ENCODE data around the gene CFAP300. TPM values are rescaled to one million over a fixed set of nuclear protein-coding genes. Genes with fewer than 3 reads are reported as not detected.

CFAP300 gene
- total RNA-seq, 2 donors from 2014 or later, result not detected

DNA sequence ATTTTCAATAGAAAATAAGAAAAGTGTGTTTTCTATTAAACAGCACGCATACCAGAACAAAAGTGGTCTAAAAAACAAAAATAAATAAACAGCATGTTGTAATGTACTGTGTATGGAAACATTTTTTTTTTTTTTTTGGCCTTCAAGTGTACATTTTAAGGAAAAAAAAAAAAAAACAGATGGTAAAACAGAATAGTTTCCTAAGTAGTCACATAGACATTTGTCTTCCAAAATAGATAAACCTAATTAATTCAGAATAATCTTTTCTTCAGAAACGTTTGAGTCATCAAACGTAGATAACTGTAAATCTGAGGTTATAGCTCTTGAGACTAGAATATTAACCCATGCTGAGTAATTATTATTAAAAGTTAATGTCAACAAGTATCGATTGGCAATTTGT, 396 bp upstream of the CFAP300 start:
- peak overlapping the region; percentile 56 for H3K4me3 Mint-ChIP-seq

GRCh38 chr11:102050927-102051575, 3.8 kb downstream of the CFAP300 start:
- H3K27ac Mint-ChIP-seq, result no peak overlapping the region
- peaks cover 30 to 35% of the 10 kb centered on the region in 2 donors for H3K27me3 Mint-ChIP-seq
- DNase-seq (ENCODE audit: low spot score) (no peak), ATAC-seq (no peak)
- H3K4me1 Mint-ChIP-seq (ENCODE audit: low read depth in 2 of 2), result peaks cover 0 to 7% of the 10 kb centered on the region in 2 donors
- H3K4me3 Mint-ChIP-seq, result no peak overlapping the region
- H3K9me3 Mint-ChIP-seq, result no peaks in the 10 kb centered on the region
- no peaks in the 10 kb centered on the region for H3K36me3 Mint-ChIP-seq

More for the DNA sequence above, 396 bp upstream of the CFAP300 start:
- peaks cover 28 to 31% of the 10 kb centered on the region in 2 donors for H3K27me3 Mint-ChIP-seq
- H3K36me3 Mint-ChIP-seq, result no peaks in the 10 kb centered on the region
- no peaks in the 10 kb centered on the region for H3K9me3 Mint-ChIP-seq
- no peak for DNase-seq (ENCODE audit: low spot score)
- H3K27ac Mint-ChIP-seq, result no peak overlapping the region
- ATAC-seq, result no peak
- peaks cover 0 to 7% of the 10 kb centered on the region in 2 donors for H3K4me1 Mint-ChIP-seq (ENCODE audit: low read depth in 2 of 2)

GRCh38 chr11:102061276-102061675, 14.0 kb downstream of the CFAP300 start:
- no peaks in the 10 kb centered on the region for H3K4me1 Mint-ChIP-seq (ENCODE audit: low read depth in 2 of 2)
- no peak for ATAC-seq
- no peak overlapping the region for H3K4me3 Mint-ChIP-seq
- H3K36me3 Mint-ChIP-seq, result no peaks in the 10 kb centered on the region
- DNase-seq (ENCODE audit: low spot score), result no peak
- H3K27me3 Mint-ChIP-seq, result peaks cover 13 to 16% of the 10 kb centered on the region in 2 donors
- H3K27ac Mint-ChIP-seq, result no peak overlapping the region
- no peaks in the 10 kb centered on the region for H3K9me3 Mint-ChIP-seq

- no peak overlapping the region for H3K4me3 Mint-ChIP-seq
- H3K36me3 Mint-ChIP-seq, result no peaks in the 10 kb centered on the region
- no peaks in the 10 kb centered on the region for H3K4me1 Mint-ChIP-seq (ENCODE audit: low read depth in 2 of 2)
- no peak overlapping the region for H3K27ac Mint-ChIP-seq
- no peaks in the 10 kb centered on the region for H3K9me3 Mint-ChIP-seq
- peaks cover 13 to 16% of the 10 kb centered on the region in 2 donors for H3K27me3 Mint-ChIP-seq
- DNase-seq (ENCODE audit: low spot score) (no peak), ATAC-seq (no peak)
Measured at GRCh38 chr11:102062106-102062505, 14.9 kb downstream of the CFAP300 start.

- peaks cover 8 to 16% of the 10 kb centered on the region in 2 donors for H3K27me3 Mint-ChIP-seq
- H3K27ac Mint-ChIP-seq, result no peak overlapping the region
- no peaks in the 10 kb centered on the region for H3K36me3 Mint-ChIP-seq
- H3K4me1 Mint-ChIP-seq (ENCODE audit: low read depth in 2 of 2), result no peaks in the 10 kb centered on the region
- ATAC-seq, result no peak
- no peak overlapping the region for H3K4me3 Mint-ChIP-seq
- no peaks in the 10 kb centered on the region for H3K9me3 Mint-ChIP-seq
- DNase-seq (ENCODE audit: low spot score), result no peak
Measured at GRCh38 chr11:102064316-102064715, 17.1 kb downstream of the CFAP300 start.

DNA sequence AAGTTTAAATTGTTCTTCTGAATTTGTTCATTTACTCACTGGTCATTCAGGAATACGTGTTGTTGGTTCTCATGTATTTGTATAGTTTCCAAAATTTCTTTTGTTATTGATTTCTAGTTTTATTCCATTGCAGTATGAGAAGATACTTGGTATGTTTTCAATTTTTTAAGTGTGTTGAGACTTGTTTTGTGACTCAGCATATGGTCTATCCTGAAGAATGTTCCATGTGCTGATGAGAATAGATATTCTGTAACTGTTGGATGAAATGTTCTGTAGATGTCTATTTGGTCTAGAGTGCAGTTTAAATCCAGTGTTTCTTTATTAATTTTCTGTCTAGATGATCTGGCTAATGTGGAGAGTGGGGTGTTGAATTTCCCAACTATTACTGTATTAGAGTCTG, 23.5 kb downstream of the CFAP300 start:
- peaks cover 0 to under 1% of the 10 kb centered on the region in 2 donors for H3K27me3 Mint-ChIP-seq
- ATAC-seq (no peak), DNase-seq (ENCODE audit: low spot score) (no peak)
- H3K4me3 Mint-ChIP-seq, result no peak overlapping the region
- H3K27ac Mint-ChIP-seq, result no peak overlapping the region
- H3K36me3 Mint-ChIP-seq, result peaks cover 19% of the 10 kb centered on the region
- H3K4me1 Mint-ChIP-seq (ENCODE audit: low read depth in 2 of 2), result no peaks in the 10 kb centered on the region
- peaks cover 22% of the 10 kb centered on the region for H3K9me3 Mint-ChIP-seq

DNA sequence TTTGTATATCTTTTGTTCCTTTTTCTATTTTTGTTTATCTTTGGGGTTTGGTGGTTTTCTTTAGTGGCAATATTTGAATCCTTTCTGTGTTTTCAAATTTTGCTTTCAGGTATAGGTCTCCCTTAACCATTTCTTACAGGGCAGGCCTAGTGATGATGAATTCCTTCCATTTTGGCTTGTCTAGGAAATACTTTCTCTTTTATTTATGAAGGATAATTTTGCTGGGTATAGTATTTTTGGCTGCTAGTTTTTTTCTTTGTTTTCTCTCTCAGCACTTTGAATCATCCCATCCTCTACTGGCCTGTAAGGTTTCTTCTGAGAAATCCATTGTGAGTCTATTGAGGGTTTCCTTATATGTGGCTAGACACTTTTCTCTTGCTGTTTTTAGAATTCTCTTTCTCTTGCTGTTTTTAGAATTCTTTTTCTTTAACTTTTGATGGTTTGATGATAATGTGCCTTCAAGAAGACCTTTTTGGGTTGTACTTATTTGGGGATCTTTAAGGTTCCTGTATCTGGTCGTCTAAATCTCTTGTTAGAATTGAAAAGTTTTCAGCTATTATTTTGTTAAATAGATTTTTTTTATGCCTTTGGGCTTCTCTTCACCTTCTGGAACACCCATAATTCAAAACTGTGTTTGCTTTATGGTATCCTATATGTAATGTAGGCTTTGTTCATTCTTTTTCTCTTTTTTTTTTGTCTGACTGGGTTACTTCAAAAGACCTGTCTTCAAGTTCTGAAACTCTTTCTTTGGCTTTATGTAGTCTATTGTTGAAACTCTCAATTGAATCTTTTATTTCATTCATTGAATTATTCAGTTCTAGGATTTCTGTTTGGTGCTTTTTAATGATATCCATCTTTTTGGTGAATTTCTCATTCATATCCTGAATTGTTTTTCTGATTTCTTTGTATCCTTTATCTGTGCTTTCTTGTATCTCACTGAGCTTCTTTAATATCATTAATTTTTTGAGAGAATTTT, 24.5 kb downstream of the CFAP300 start:
- Mint-ChIP-seq H3K36me3 (peaks cover 19% of the 10 kb centered on the region), H3K4me3 (no peak overlapping the region), H3K27ac (no peak overlapping the region), H3K9me3 (peaks cover 22% of the 10 kb centered on the region), H3K4me1 (ENCODE audit: low read depth in 2 of 2) (no peaks in the 10 kb centered on the region), H3K27me3 (peaks cover 0 to 7% of the 10 kb centered on the region in 2 donors)
- no peak for DNase-seq (ENCODE audit: low spot score)
- ATAC-seq, result no peak

DNA sequence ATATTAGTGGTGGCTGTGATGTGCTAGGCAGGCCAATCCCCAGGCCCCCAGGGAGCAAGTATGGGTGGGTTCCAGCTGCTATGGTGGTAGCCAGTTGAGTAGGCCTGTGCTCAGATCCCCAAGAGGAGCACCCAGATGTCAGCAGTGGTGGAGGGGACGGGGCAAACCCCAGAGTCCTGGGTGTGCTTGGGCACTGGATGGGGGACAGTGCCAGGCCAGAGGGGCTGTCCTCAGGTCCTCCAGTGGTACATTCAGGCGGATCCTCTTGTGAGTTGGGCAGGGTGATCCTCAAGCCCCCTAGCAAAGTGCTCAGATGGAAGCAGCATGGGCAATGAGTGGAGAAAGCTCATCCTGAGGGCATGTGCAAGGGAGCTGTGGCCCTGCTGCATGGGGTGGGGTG, 26.0 kb downstream of the CFAP300 start:
- H3K9me3 Mint-ChIP-seq, result peaks cover 22% of the 10 kb centered on the region
- no peak overlapping the region for H3K4me3 Mint-ChIP-seq
- H3K4me1 Mint-ChIP-seq (ENCODE audit: low read depth in 2 of 2), result no peaks in the 10 kb centered on the region
- no peak overlapping the region for H3K27ac Mint-ChIP-seq
- H3K36me3 Mint-ChIP-seq, result peaks cover 19% of the 10 kb centered on the region
- H3K27me3 Mint-ChIP-seq, result peaks cover 0 to 7% of the 10 kb centered on the region in 2 donors
- no peak for DNase-seq (ENCODE audit: low spot score)
- no peak for ATAC-seq

DNA sequence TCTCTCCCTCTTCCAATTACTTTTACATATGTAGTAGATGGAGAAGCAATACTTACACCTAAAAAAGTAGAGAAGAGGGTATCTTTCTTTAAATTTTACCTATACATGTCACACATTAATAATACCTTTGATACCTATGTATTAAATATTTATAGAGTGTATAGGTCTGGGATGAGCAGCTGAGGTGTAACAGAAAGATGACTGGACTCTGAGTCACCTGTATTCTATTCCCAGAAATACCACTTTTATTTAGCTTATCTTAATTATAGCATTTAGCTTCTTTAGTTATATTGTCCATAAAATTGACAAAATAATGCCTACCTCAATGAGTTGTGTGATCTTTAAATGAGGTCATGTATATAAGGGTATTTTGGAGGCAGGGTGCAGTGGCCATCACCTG, 32.4 kb downstream of the CFAP300 start:
- no peaks in the 10 kb centered on the region for H3K36me3 Mint-ChIP-seq
- DNase-seq (ENCODE audit: low spot score), result no peak
- no peaks in the 10 kb centered on the region for H3K9me3 Mint-ChIP-seq
- no peak for ATAC-seq
- no peak overlapping the region for H3K27ac Mint-ChIP-seq
- no peaks in the 10 kb centered on the region for H3K4me1 Mint-ChIP-seq (ENCODE audit: low read depth in 2 of 2)
- H3K4me3 Mint-ChIP-seq, result no peak overlapping the region
- H3K27me3 Mint-ChIP-seq, result peaks cover 3 to 11% of the 10 kb centered on the region in 2 donors

- no peaks in the 10 kb centered on the region for H3K4me1 Mint-ChIP-seq (ENCODE audit: low read depth in 2 of 2)
- peaks cover 5 to 8% of the 10 kb centered on the region in 2 donors for H3K27me3 Mint-ChIP-seq
- ATAC-seq (no peak), DNase-seq (ENCODE audit: low spot score) (no peak)
- H3K4me3 Mint-ChIP-seq, result no peak overlapping the region
- H3K36me3 Mint-ChIP-seq, result no peaks in the 10 kb centered on the region
- H3K27ac Mint-ChIP-seq, result no peak overlapping the region
- no peaks in the 10 kb centered on the region for H3K9me3 Mint-ChIP-seq
Measured at GRCh38 chr11:102081313-102081712, 34.1 kb downstream of the CFAP300 start.

DNA sequence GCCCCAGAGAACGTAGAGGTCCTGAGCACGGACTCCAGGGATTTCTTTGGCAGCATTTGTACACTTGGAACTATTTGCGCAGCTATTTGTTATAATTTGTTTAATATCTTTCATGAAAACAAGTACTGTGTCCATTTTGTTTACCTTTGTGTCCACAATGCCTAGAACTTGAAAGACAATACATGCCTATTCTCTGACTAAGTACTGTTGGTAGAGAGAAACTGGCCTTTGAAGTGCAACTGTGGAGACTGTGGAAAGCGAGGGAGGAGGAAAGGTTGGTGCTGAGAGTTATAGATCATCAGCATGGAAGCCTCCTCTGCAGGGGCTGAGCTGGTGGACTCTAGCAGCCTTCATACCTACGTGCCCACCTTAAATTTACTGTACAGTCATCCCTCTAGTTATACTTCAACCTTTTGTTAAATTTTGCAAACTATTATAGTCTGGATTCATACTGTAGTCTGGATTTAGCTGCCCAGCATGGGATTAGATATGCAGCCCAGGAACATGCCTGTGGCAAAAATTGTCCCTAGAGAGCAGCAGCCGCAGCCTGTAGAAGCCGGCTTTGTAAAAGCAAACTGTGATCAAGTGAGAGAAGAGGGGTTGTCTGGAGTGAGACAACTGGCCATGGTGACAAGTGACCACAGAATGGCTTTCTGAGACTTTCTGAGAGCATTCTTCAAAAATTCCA, 38.8 kb downstream of the CFAP300 start:
- no peaks in the 10 kb centered on the region for H3K36me3 Mint-ChIP-seq
- ATAC-seq (no peak), DNase-seq (ENCODE audit: low spot score) (no peak)
- no peak overlapping the region for H3K27ac Mint-ChIP-seq
- H3K4me1 Mint-ChIP-seq (ENCODE audit: low read depth in 2 of 2), result no peaks in the 10 kb centered on the region
- H3K9me3 Mint-ChIP-seq, result no peaks in the 10 kb centered on the region
- peaks cover 2 to 7% of the 10 kb centered on the region in 2 donors for H3K27me3 Mint-ChIP-seq
- H3K4me3 Mint-ChIP-seq, result no peak overlapping the region

DNA sequence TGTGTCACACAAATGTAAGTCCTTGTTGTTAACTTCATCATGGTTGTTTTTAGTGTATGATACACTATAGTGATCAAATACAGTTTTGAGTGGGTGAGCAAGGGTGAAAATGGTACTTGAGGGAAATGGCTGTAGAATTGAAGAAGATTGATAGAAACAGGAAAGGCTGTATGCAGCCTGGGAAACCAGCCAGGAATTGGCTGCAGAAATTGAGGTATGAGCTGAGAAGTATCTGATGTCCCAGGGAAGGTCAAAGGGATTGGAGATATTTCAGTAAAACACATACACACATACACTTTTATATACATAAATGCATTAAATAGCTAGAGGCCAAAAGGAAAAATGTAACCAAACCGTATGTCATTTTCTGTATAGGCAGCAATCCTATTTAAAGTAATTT, 49.9 kb downstream of the CFAP300 start:
- DNase-seq (ENCODE audit: low spot score), result no peak
- no peaks in the 10 kb centered on the region for H3K9me3 Mint-ChIP-seq

DNA sequence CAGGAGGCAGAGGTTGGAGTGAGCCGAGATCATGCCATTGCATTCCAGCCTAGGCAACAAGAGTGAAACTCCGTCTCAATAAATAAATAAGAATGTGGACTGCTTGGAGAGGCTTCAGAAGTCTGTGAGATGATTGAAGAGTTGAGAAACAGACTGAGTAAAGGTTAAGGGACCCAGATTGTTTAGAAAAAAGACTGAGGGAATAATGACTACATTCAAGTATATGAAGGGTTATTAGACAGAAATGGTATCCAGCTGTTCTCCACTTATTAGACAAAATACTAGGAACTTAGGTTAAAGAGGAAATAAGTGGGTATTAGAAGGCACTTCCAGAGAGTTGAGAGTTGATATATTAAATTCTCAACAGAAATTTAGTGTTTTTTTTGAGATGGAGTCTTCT, 52.5 kb downstream of the CFAP300 start:
- H3K36me3 Mint-ChIP-seq, result no peaks in the 10 kb centered on the region
- no peak for ATAC-seq
- no peaks in the 10 kb centered on the region for H3K9me3 Mint-ChIP-seq
- no peak overlapping the region for H3K27ac Mint-ChIP-seq
- H3K27me3 Mint-ChIP-seq, result peaks cover 5 to 37% of the 10 kb centered on the region in 2 donors
- H3K4me3 Mint-ChIP-seq, result no peak overlapping the region
- H3K4me1 Mint-ChIP-seq (ENCODE audit: low read depth in 2 of 2), result no peaks in the 10 kb centered on the region
- DNase-seq (ENCODE audit: low spot score), result no peak

More for the DNA sequence above, 49.9 kb downstream of the CFAP300 start:
- peaks cover 2 to 17% of the 10 kb centered on the region in 2 donors for H3K27me3 Mint-ChIP-seq
- no peak for ATAC-seq
- H3K4me3 Mint-ChIP-seq, result no peak overlapping the region
- H3K36me3 Mint-ChIP-seq, result no peaks in the 10 kb centered on the region
- no peaks in the 10 kb centered on the region for H3K4me1 Mint-ChIP-seq (ENCODE audit: low read depth in 2 of 2)
- no peak overlapping the region for H3K27ac Mint-ChIP-seq

All from natural killer cell treated with Interleukin-12 subunit alpha and Interleukin-12 subunit beta and Interleukin-15 and Interleukin-18, amount 100 ng/mL, for 72 hours (primary cell).